K562 (cell line): ENCODE data around the gene UCKL1. TPM values are rescaled to one million over a fixed set of nuclear protein-coding genes. Genes with fewer than 3 reads are reported as not detected.

Experiments used
- ATAC-seq: fragments of 200-7000 bp; cut with Tn5 transposase; 3 replicates; pipeline ENCODE4 v1.9.1; 2020; ENCODE audit warnings: moderate library complexity
- BruUV-seq: library from RNA; stranded (reverse); fragments of 400-500 nt; replicated peaks from 2 replicates; lab custom pipeline; 2021; lab: Mats Ljungman, UMichigan
- CTCF ChIA-PET: fragments of 300-600 bp; formaldehyde crosslinking; extraction: SDS; loops from one replicate; lab custom pipeline; 2021; ENCODE audit warnings: low intra/inter-chr PET ratio; lab: Yijun Ruan, JAX
- POLR2A ChIA-PET: fragments of 300-600, 350-650 bp; sonication (Branson Sonifier 250); formaldehyde crosslinking; extraction: SDS; loops from one replicate; lab custom pipeline; 2021; ENCODE audit warnings: antibody characterized with exemption, inconsistent platforms; lab: Yijun Ruan, JAX
- DNase-seq, 4 experiments: peaks; one replicate each; pipeline versions ENCODE4 v3.0.0 to v3.0.0-alpha.2; 2011 to 2018; ENCODE audit warnings: low spot score in 3 of 4, mixed read lengths in 3 of 4; ENCODE audit errors: extremely low read depth in 1 of 4
- FAIRE-seq: peaks from 2 replicates; lab custom pipeline; 2011; peaks lifted over from hg19 to GRCh38; lab: Jason Lieb, UNC
- H2AFZ ChIP-seq: 2 replicates; pipeline ENCODE4 v1.6.0; 2011; ENCODE audit warnings: low read depth, low read length, control low read depth, inconsistent platforms
- H3K27ac ChIP-seq: fragments of 200-600 bp; 3 replicates; pipeline ENCODE4 v1.8.0; 2011; ENCODE audit warnings: low read depth, mild to moderate bottlenecking, control low read depth, inconsistent platforms, low read length, moderate library complexity, mixed read lengths; ENCODE audit errors: extremely low read depth
- H3K27me3 ChIP-seq, 2 experiments: fragments of 300-600 bp in 1 of 2; 2 replicates in 1 of 2; 3 replicates in 1 of 2; pipeline versions ENCODE4 v1.6.0 to v1.8.0; 2011; ENCODE audit warnings: inconsistent platforms in 2 of 2, low read length in 2 of 2, mild to moderate bottlenecking in 1 of 2, mixed read lengths in 1 of 2, moderate library complexity in 1 of 2; ENCODE audit not compliant: control insufficient read depth in 2 of 2, insufficient read depth in 2 of 2
- H3K36me3 ChIP-seq: fragments of 300-600 bp; 3 replicates; pipeline ENCODE4 v1.8.0; 2011; ENCODE audit warnings: mild to moderate bottlenecking, low read length, inconsistent platforms; ENCODE audit not compliant: control insufficient read depth, insufficient read depth
- H3K4me1 ChIP-seq, 2 experiments: fragments of 200-600 bp in 1 of 2; replicated peaks in 1 of 2; 2 replicates in 1 of 2; 3 replicates in 1 of 2; pipeline versions ENCODE4 v1.5.1 to v1.8.0; 2011; ENCODE audit warnings: inconsistent platforms in 2 of 2, low read length in 2 of 2, mild to moderate bottlenecking in 1 of 2, mixed read lengths in 1 of 2, moderate library complexity in 1 of 2; ENCODE audit not compliant: control insufficient read depth in 2 of 2, insufficient read depth in 2 of 2
- H3K4me2 ChIP-seq: 2 replicates; pipeline ENCODE4 v1.6.1; 2011; ENCODE audit warnings: low read length, control low read depth, inconsistent platforms, mixed read lengths; ENCODE audit not compliant: insufficient read depth
- H3K4me3 ChIP-seq: fragments of 200-600 bp; sonication (generic), shearing (Covaris generic); 2 replicates; pipeline ENCODE4 v1.5.1; 2016; ENCODE audit warnings: control low read depth, inconsistent platforms
- H3K79me2 ChIP-seq: fragments of 200-600 bp; 3 replicates; pipeline ENCODE4 v1.8.0; 2011; ENCODE audit warnings: low read length, inconsistent platforms; ENCODE audit not compliant: control insufficient read depth, insufficient read depth
- H3K9ac ChIP-seq, 2 experiments: 2 replicates each; pipeline versions ENCODE4 v1.6.0 to v1.6.1; 2011; ENCODE audit warnings: low read depth in 2 of 2, low read length in 2 of 2, control low read depth in 1 of 2, inconsistent platforms in 1 of 2, mild to moderate bottlenecking in 1 of 2, mixed read lengths in 1 of 2; ENCODE audit not compliant: insufficient read depth in 1 of 2
- H3K9me1 ChIP-seq: one replicate; pipeline ENCODE4 v1.6.0; 2011; ENCODE audit warnings: inconsistent platforms, mild to moderate bottlenecking, low read length, moderate library complexity; ENCODE audit not compliant: control insufficient read depth, insufficient read depth
- H3K9me3 ChIP-seq: replicated peaks from 2 replicates; pipeline ENCODE4 v1.5.1; 2011; ENCODE audit warnings: low read depth, low read length, inconsistent platforms; ENCODE audit not compliant: control insufficient read depth, insufficient read depth
- H4K20me1 ChIP-seq: replicated peaks from 2 replicates; pipeline ENCODE4 v1.6.1; 2011; ENCODE audit warnings: low read length, inconsistent platforms, mixed read lengths; ENCODE audit not compliant: control insufficient read depth, insufficient read depth
- CCAR2 ChIP-seq: fragments of 200-400 bp; formaldehyde crosslinking; IDR thresholded peaks from 2 replicates; pipeline ENCODE4 v1.6.1; 2017; ENCODE audit warnings: mild to moderate bottlenecking, low read depth, low read length
- E2F3 ChIP-seq: fragments of 250-450 bp; sonication (Bioruptor Pico); IDR thresholded peaks from 2 replicates; pipeline ENCODE4 v1.4.0; 2020; ENCODE audit warnings: mild to moderate bottlenecking
- HDAC3 ChIP-seq: fragments of 450-650 bp; IDR thresholded peaks from 2 replicates; pipeline ENCODE4 v1.6.1; 2018; ENCODE audit warnings: borderline replicate concordance, mild to moderate bottlenecking, moderate library complexity; ENCODE audit not compliant: partially characterized antibody
- KHSRP ChIP-seq: fragments of 450-650 bp; IDR thresholded peaks from 2 replicates; pipeline ENCODE4 v1.6.1; 2017
- MBD2 ChIP-seq: sonication (generic); IDR thresholded peaks from 2 replicates; pipeline ENCODE4 v1.6.1; 2016; ENCODE audit warnings: low read depth, borderline replicate concordance
- PBX2 ChIP-seq, 2 experiments: IDR thresholded peaks in 1 of 2; conservative IDR thresholded peaks in 1 of 2; 2 replicates each; pipeline ENCODE4 v1.6.1; 2016; ENCODE audit warnings: low read depth in 2 of 2, mild to moderate bottlenecking in 1 of 2, missing compliant biosample characterization in 1 of 2, missing genetic modification characterization in 1 of 2, moderate library complexity in 1 of 2
- PCBP1 ChIP-seq: fragments of 200-400 bp; formaldehyde crosslinking; IDR thresholded peaks from 2 replicates; pipeline ENCODE4 v1.6.1; 2018; ENCODE audit warnings: mild to moderate bottlenecking, low read depth, low read length; ENCODE audit not compliant: poor library complexity, severe bottlenecking
- POLR2G ChIP-seq: fragments of 200-400 bp; formaldehyde crosslinking; IDR thresholded peaks from 2 replicates; pipeline ENCODE4 v1.6.1; 2017; ENCODE audit warnings: low read depth, mild to moderate bottlenecking, antibody characterized with exemption, low read length, moderate library complexity
- PRMT5 ChIP-seq: sonication (generic); formaldehyde crosslinking; IDR thresholded peaks from 2 replicates; pipeline ENCODE4 v1.5.0; 2020; ENCODE audit warnings: missing genetic modification reagents
- PRPF4 ChIP-seq: fragments of 200-400 bp; formaldehyde crosslinking; IDR thresholded peaks from one replicate; pipeline ENCODE4 v1.6.1; 2017; ENCODE audit warnings: low read length, low read depth, mild to moderate bottlenecking; ENCODE audit not compliant: insufficient read depth, poor library complexity, severe bottlenecking
- XRCC5 ChIP-seq: fragments of 200-400 bp; formaldehyde crosslinking; IDR thresholded peaks from 2 replicates; pipeline ENCODE4 v1.6.1; 2017; ENCODE audit warnings: low read depth, mild to moderate bottlenecking, low read length
- YY1 ChIP-seq, 3 experiments: IDR thresholded peaks; 2 replicates each; pipeline ENCODE4 v1.6.1; 2011; ENCODE audit warnings: low read length in 2 of 3, mild to moderate bottlenecking in 2 of 3, moderate library complexity in 2 of 3, borderline replicate concordance in 1 of 3, control low read depth in 1 of 3, low read depth in 1 of 3; ENCODE audit not compliant: insufficient read depth in 3 of 3, insufficient replicate concordance in 2 of 3, control insufficient read depth in 1 of 3, insufficient read length in 1 of 3; ENCODE audit errors: extremely low read depth in 1 of 3
- ZBTB5 ChIP-seq: fragments of 450-650 bp; IDR thresholded peaks from 2 replicates; pipeline ENCODE4 v1.6.1; 2017; ENCODE audit warnings: antibody characterized with exemption
- ZBTB8A ChIP-seq: fragments of 450-650 bp; IDR thresholded peaks from 2 replicates; pipeline ENCODE4 v1.6.1; 2018; ENCODE audit warnings: mild to moderate bottlenecking, moderate library complexity; ENCODE audit not compliant: partially characterized antibody
- ZNF253 ChIP-seq: fragments of 250-450 bp; sonication (Bioruptor Pico); conservative IDR thresholded peaks from 2 replicates; pipeline ENCODE4 v1.6.1; 2021; ENCODE audit warnings: mild to moderate bottlenecking
- ZNF41 ChIP-seq: fragments of 250-450 bp; sonication (Bioruptor Pico); conservative IDR thresholded peaks from 2 replicates; pipeline ENCODE4 v1.4.0; 2020; ENCODE audit warnings: mild to moderate bottlenecking
- ZNF707 ChIP-seq: fragments of 250-450 bp; sonication (Bioruptor Pico); conservative IDR thresholded peaks from 2 replicates; pipeline ENCODE4 v1.8.0; 2022; ENCODE audit warnings: inconsistent platforms, mild to moderate bottlenecking, moderate library complexity
- WGBS: fragments of 100-300 bp; shearing (Covaris generic); methylation state at CpG from one replicate; pipeline ENCODE4 v1.1.6; 2016; ENCODE audit warnings: low coverage, mixed read lengths; ENCODE audit not compliant: insufficient coverage; ENCODE audit errors: missing lambda C conversion rate; 5-methylcytosine and 5-hydroxymethylcytosine counted together
- in situ Hi-C: fragments of 300-500 bp; cut with MboI; formaldehyde crosslinking; loops from 4 replicates; pipeline ENCODE4 v1.15.0; 2018; ENCODE audit warnings: inconsistent platforms, mixed read lengths
- intact Hi-C: fragments of 100-400 bp; cut with micrococcal nuclease; formaldehyde crosslinking; loops from 2 replicates; pipeline ENCODE4 v1.14.2; 2022
- polyA plus RNA-seq, 8 experiments: library from polyadenylated mRNA; depleted of rRNA in 4 of 8; stranded (reverse) in 5 of 8; unstranded in 3 of 8; fragments of >200 nt; fragmentation: Nextera tagmentation in 2 of 8; fragmentation: Illumina TruSeq in 1 of 8; extraction: Ambion mirVana in 2 of 8; extraction: Trizol in 1 of 8; gene quantifications; 2 replicates each; pipeline versions ENCODE4 v1.2.1 to v1.2.3, GENCODE V29; 2011 to 2014; ENCODE audit warnings: inconsistent platforms in 1 of 8, missing spikeins in 1 of 8
- total RNA-seq, 7 experiments: library from RNA; depleted of rRNA in 6 of 7; stranded (reverse); fragments of >200 nt in 6 of 7; fragmentation: Illumina TruSeq in 2 of 7; extraction: Trizol in 2 of 7; gene quantifications; 2 replicates each; pipeline versions ENCODE4 v1.2.1 to v1.2.3, GENCODE V29; 2011 to 2021; ENCODE audit warnings: low replicate concordance in 1 of 7

The UCKL1 gene
- total and polyA plus RNA-seq, 9 of the 15 experiments (the other 6 are each of a cell fraction or from before 2014, with no cell fraction given): 3.1 to 52.8 (median 24.2) TPM

GRCh38 chr20:63932606-63933160 is 23.5 kb downstream of the UCKL1 start:
- no peaks in the 10 kb centered on the region for H3K27me3 ChIP-seq
- no peak overlapping the region for H2AFZ ChIP-seq
- peaks cover 88% of the 10 kb centered on the region; the same call in 2 of the 3 replicates for H3K36me3 ChIP-seq
- H4K20me1 ChIP-seq: peaks cover 4% of the 10 kb centered on the region; the same call in 1 of the 2 replicates
- H3K4me3 ChIP-seq: no peak overlapping the region
- H3K9me3 ChIP-seq: no peaks in the 10 kb centered on the region
- no peak for ATAC-seq
- no peak overlapping the region for H3K27ac ChIP-seq
- ChIA-PET CTCF (no interaction called here), POLR2A (interaction anchor here (0.6 to 1.4 kb wide), 4 partner anchors 8 to 68 kb away, joined by 3 read pairs; partner anchors contain the start of gene TPD52L2)
- H3K9ac ChIP-seq: peak overlapping the region in 1 of 2 experiments; percentile 26; a peak in 2 of 4 replicates
- no peak overlapping the region for H3K4me2 ChIP-seq
- intact Hi-C loops (no loop called here), in situ Hi-C loops (no loop called here)
- no peaks in the 10 kb centered on the region for H3K9me1 ChIP-seq
- 96% methylated on average over 14 of the region's 17 CpGs for WGBS
- no TSS peak for BruUV-seq
- H3K4me1 ChIP-seq: peaks cover 0 to 27% of the 10 kb centered on the region in 2 experiments; a peak in 2 of 5 replicates
- no peak for DNase-seq
- H3K79me2 ChIP-seq: no peaks in the 10 kb centered on the region; the same call in 2 of the 3 replicates
- no peak for FAIRE-seq
- TF ChIP-seq KHSRP (no peak), ZBTB8A (no peak), CCAR2 (no peak), E2F3 (CRISPR knock-in tag) (no peak), PBX2 (CRISPR knock-in tag; IDR thresholded peaks at IDR 0.05; ENCODE audit: low read depth) (no peak), PBX2 (tag; conservative IDR thresholded peaks at IDR 0.05; ENCODE audit: low read depth) (no peak), PRPF4 (no peak), ZNF707 (CRISPR knock-in tag) (no peak), ZBTB5 (no peak), HDAC3 (no peak), ZNF41 (CRISPR knock-in tag) (no peak), XRCC5 (no peak), YY1 (IDR thresholded peaks at IDR 0.05; ENCODE audit: borderline replicate concordance in 1 of 3, control insufficient read depth in 1 of 3, extremely low read depth in 1 of 3, insufficient read depth in 3 of 3, insufficient read length in 1 of 3, insufficient replicate concordance in 2 of 3, low read depth in 1 of 3, low read length in 2 of 3) (no peak), MBD2 (peak; percentile 27; the same call in 1 of the 2 replicates), POLR2G (0 out of 2 replicates have a peak, but pooled peaks have one; percentile 6), ZNF253 (CRISPR knock-in tag) (no peak), PRMT5 (CRISPR knock-in tag) (no peak), PCBP1 (no peak)
